ENCODE measurements around the gene CHST8. TPM values are rescaled to one million over a fixed set of nuclear protein-coding genes. Genes with fewer than 3 reads are reported as not detected.

The CHST8 gene
- polyA plus RNA-seq, 2 of the 4 experiments (the other 2 are of a cell fraction) = not detected

- ATAC-seq = no peak
- no peak for FAIRE-seq
- no peaks in the 10 kb centered on the region for H3K4me1 ChIP-seq
- ChIA-PET CTCF (interaction anchor here (1.4 to 2.7 kb wide), 3 partner anchors 9 to 262 kb away, joined by 3 to 10 read pairs (median 7); no protein-coding TSS in a partner anchor), POLR2A (no interaction called here)
- WGBS (ENCODE audit: missing lambda C conversion rate) = 15% methylated on average over 12 of the region's 12 CpGs
- no peaks in the 10 kb centered on the region for H3K9me3 ChIP-seq
- TF ChIP-seq ZSCAN20 (CRISPR knock-in tag; IDR thresholded peaks at IDR 0.05) (no peak), RNF2 (IDR thresholded peaks at IDR 0.05; ENCODE audit: borderline replicate concordance, low read depth) (no peak), NPAS2 (CRISPR knock-in tag; IDR thresholded peaks at IDR 0.05; ENCODE audit: borderline replicate concordance) (no peak), HOXB13 (CRISPR knock-in tag; IDR thresholded peaks at IDR 0.05; ENCODE audit: low read depth) (no peak), CBX2 (IDR thresholded peaks at IDR 0.05; ENCODE audit: borderline replicate concordance, low read depth) (no peak), EHF (CRISPR knock-in tag; IDR thresholded peaks at IDR 0.05) (no peak), FOSL2 (IDR thresholded peaks at IDR 0.05) (no peak), FOSL2 (CRISPR knock-in tag; IDR thresholded peaks at IDR 0.05) (no peak), MAZ (IDR thresholded peaks at IDR 0.05; ENCODE audit: borderline replicate concordance, low read depth, low read length) (no peak), HOXB5 (CRISPR knock-in tag; IDR thresholded peaks at IDR 0.05) (no peak), REST (IDR thresholded peaks at IDR 0.05) (no peak), POLR2A (IDR thresholded peaks at IDR 0.05; ENCODE audit: low read length) (no peak), MYC (IDR thresholded peaks at IDR 0.05; ENCODE audit: borderline replicate concordance, low read length) (no peak), GATA3 (IDR thresholded peaks at IDR 0.05; ENCODE audit: borderline replicate concordance) (no peak)
- no peak overlapping the region for H3K4me2 ChIP-seq
- no peak overlapping the region for H3K4me3 ChIP-seq
- no peak overlapping the region for H3K27ac ChIP-seq
- no peak for DNase-seq (ENCODE audit: low read depth in 1 of 2, low spot score in 1 of 2)
Observed at GRCh38 chr19:33678796-33679585, 57.2 kb downstream of the CHST8 start.

DNA sequence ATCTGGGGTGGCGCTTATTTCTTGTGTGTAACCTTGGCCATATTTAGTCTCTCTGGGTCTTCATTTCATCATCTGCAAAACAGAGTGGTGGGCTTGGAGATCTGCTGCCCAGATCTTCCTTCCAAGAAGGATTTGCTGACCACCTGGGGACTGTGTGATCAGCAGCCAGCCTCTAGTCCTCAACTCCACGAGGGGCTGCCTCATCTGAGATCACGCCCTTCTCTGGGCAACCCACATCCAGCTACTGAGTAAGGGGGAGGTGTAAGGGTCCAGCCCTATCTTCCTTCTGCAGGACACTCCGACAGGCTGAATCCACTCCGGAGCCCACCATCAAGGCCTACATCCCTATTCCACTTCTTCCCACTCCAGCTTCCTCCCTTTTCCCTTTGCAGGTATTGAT is 57.9 kb downstream of the CHST8 start:
- ATAC-seq = no peak
- DNase-seq (ENCODE audit: low read depth in 1 of 2, low spot score in 1 of 2) = no peak
- CTCF ChIA-PET = interaction anchor here (2.2 to 2.7 kb wide), 2 partner anchors 8 to 98 kb away, joined by 7 to 10 read pairs; no protein-coding TSS in a partner anchor
- whole genome bisulfite sequencing (ENCODE audit: missing lambda C conversion rate) = 10% methylated on average over 5 of the region's 5 CpGs
- H3K9me3 ChIP-seq = no peaks in the 10 kb centered on the region
- no peaks in the 10 kb centered on the region for H3K4me1 ChIP-seq
- FAIRE-seq = no peak
- no peak overlapping the region for H3K4me2 ChIP-seq
- POLR2A ChIA-PET = no interaction called here
- no peak for TF ChIP-seq ZSCAN20 (CRISPR knock-in tag; IDR thresholded peaks at IDR 0.05)
- TF ChIP-seq KDM5A (IDR thresholded peaks at IDR 0.05) = no peak
- TF ChIP-seq PHF8 (IDR thresholded peaks at IDR 0.05; ENCODE audit: borderline replicate concordance, low read depth) = no peak
- no peak for TF ChIP-seq FOXS1 (CRISPR knock-in tag; IDR thresholded peaks at IDR 0.05)
- TF ChIP-seq NFE2L2 (conservative IDR thresholded peaks at IDR 0.05; ENCODE audit: low read length) = no peak
- TF ChIP-seq, protein P1, sequence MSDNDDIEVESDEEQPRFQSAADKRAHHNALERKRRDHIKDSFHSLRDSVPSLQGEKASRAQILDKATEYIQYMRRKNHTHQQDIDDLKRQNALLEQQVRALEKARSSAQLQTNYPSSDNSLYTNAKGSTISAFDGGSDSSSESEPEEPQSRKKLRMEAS (IDR thresholded peaks at IDR 0.05) = no peak
- no peak for TF ChIP-seq EHMT2 (IDR thresholded peaks at IDR 0.05; ENCODE audit: low read depth)
- no peak for TF ChIP-seq CHD4 (IDR thresholded peaks at IDR 0.05; ENCODE audit: borderline replicate concordance)
- TF ChIP-seq RARB (CRISPR knock-in tag; IDR thresholded peaks at IDR 0.05) = no peak
- TF ChIP-seq HEYL (CRISPR knock-in tag; IDR thresholded peaks at IDR 0.05) = no peak
- TF ChIP-seq RCOR1 (IDR thresholded peaks at IDR 0.05; ENCODE audit: low read depth, low read length) = no peak
- H3K27ac ChIP-seq = no peak overlapping the region
- H3K4me3 ChIP-seq = no peak overlapping the region
